IPS-18a (cell line): ENCODE results near the gene TMX1.
"Not testable (repeated sequence)": the region's sequence is repeated elsewhere in the genome, so short reads cannot be mapped to it uniquely, and the experiment has no call there.

Experiments used
- H3K27ac ChIP-seq: one replicate; pipeline ENCODE4 v1.5.1; 2013; ENCODE audit warnings: low read length
- H3K27me3 ChIP-seq: one replicate; pipeline ENCODE4 v1.6.1; 2013; ENCODE audit warnings: mild to moderate bottlenecking, low read length; ENCODE audit not compliant: control insufficient read depth, insufficient read depth
- H3K36me3 ChIP-seq: one replicate; pipeline ENCODE4 v1.6.1; 2013; ENCODE audit warnings: low read depth, low read length; ENCODE audit not compliant: control insufficient read depth
- H3K4me1 ChIP-seq: one replicate; pipeline ENCODE4 v1.6.1; 2013; ENCODE audit warnings: low read depth, low read length; ENCODE audit not compliant: control insufficient read depth
- H3K4me3 ChIP-seq: one replicate; pipeline ENCODE4 v1.5.1; 2013; ENCODE audit warnings: low read length
- H3K9ac ChIP-seq: one replicate; pipeline ENCODE4 v1.6.1; 2013; ENCODE audit warnings: mild to moderate bottlenecking, low read length, moderate library complexity
- H3K9me3 ChIP-seq: one replicate; pipeline ENCODE4 v1.6.1; 2013; ENCODE audit warnings: low read depth, low read length; ENCODE audit not compliant: control insufficient read depth

Gene TMX1

DNA sequence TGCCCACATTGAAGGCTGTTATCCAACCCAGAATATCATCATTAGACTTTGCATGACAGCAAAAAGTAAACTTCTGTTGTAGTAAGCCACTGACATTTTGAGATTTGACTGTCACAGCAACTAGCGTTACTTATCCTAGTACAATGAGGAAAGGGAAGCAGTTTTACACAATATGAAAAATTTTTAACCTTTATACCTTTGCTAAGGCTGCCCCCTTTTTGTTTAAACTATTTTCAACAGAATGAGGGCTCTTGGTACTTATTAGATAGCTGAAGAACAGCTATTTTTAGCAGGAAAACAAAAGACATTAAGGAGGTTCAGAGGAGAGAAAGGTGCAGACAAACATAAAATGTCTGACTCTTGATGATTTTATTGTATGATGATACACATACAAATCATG, 23.4 kb upstream of the TMX1 start:
- no peaks in the 10 kb centered on the region for H3K4me1 ChIP-seq
- H3K36me3 ChIP-seq = no peaks in the 10 kb centered on the region
- H3K4me3 ChIP-seq = no peak overlapping the region
- no peak overlapping the region for H3K27ac ChIP-seq
- H3K27me3 ChIP-seq = no peaks in the 10 kb centered on the region
- no peak overlapping the region for H3K9ac ChIP-seq
- no peaks in the 10 kb centered on the region for H3K9me3 ChIP-seq

DNA sequence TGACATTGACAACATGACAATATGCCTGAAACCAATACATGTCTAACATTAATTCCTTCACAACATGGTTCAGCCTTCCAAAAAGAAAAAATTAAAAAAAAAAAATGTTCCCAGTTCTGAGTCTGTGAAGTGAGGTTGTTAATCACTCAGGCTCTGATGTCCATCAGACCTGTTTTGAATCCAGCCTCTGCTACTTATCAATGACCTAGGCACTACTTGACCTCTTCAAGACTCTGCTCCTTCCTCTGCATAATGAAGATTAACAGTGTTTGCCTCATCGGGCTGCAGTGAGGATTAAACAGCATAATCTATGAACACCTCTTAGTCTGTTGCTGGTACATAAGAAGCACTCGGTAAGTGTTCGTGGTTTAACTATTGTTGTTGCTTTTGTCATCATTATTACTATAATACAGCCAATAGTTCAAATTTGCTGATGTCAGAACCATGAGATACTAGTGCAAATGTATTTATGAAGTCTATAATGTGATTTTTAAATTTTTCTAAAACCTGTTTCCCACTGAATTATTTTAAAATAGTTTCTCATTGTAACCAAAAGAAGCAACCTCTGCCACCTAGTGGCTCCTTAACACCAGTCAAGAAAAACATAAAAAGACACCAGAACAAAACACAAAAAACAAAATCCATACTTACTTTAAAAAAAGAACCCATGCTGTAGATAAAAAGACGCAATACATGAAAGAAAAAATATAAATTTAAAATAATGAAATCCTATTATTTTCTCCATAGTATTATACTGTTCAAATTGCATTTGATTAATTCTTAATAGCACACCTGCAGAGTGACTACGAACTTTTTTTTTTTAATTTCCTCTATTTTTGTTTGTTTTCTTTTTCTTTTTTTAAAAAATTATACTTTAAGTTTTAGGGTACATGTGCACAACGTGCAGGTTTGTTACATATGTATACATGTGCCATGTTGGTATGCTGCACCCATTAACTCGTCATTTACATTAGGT, 20.3 kb upstream of the TMX1 start:
- Histone ChIP-seq H3K9ac (no peak overlapping the region), H3K27ac (no peak overlapping the region), H3K36me3 (no peaks in the 10 kb centered on the region), H3K4me1 (no peaks in the 10 kb centered on the region), H3K4me3 (no peak overlapping the region), H3K27me3 (no peaks in the 10 kb centered on the region), H3K9me3 (peaks cover 6% of the 10 kb centered on the region)

DNA sequence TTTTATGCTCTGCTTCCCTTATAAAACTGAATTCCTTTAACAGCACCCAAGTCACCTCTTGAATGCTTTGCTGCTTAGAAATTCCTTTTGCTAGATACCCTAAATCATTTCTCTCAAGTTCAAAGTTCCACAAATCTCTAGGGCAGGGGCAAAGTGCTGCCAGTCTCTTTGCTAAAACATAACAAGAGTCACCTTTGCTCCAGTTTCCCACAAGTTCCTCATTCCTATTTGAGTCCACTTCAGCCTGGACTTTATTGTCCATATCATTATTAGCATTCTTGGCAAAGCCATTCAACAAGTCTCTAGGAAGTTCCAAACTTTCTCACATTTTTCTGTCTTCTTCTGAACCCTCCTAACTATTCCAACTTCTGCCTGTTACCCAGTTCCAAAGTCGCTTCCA, 16.6 kb upstream of the TMX1 start:
- H3K4me1 ChIP-seq, H3K36me3 ChIP-seq, H3K9me3 ChIP-seq, H3K27ac ChIP-seq, H3K4me3 ChIP-seq, H3K9ac ChIP-seq, H3K27me3 ChIP-seq: not testable (repeated sequence)

DNA sequence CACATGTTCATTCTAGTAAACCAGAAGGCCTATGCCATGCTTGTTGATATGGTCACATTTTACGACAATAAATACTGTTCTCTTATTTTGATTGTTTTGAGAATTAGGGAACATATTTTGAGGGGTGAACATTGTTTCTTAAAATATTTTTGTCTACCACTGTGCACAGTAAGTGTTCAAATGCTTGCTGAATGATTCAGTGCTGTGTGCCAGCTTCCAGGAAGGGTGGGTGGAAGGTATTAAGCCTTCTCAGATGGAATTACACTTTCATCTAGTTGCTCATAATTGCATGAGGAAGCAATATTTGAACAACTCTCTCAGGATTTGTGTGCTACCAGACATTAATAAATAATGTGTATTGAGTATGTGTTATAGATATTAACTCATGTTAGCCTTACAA, 15.5 kb upstream of the TMX1 start:
- H3K9me3 ChIP-seq = peaks cover 6% of the 10 kb centered on the region
- no peaks in the 10 kb centered on the region for H3K27me3 ChIP-seq
- H3K27ac ChIP-seq = no peak overlapping the region
- H3K4me3 ChIP-seq = no peak overlapping the region
- no peaks in the 10 kb centered on the region for H3K4me1 ChIP-seq
- H3K9ac ChIP-seq = no peak overlapping the region
- no peaks in the 10 kb centered on the region for H3K36me3 ChIP-seq

DNA sequence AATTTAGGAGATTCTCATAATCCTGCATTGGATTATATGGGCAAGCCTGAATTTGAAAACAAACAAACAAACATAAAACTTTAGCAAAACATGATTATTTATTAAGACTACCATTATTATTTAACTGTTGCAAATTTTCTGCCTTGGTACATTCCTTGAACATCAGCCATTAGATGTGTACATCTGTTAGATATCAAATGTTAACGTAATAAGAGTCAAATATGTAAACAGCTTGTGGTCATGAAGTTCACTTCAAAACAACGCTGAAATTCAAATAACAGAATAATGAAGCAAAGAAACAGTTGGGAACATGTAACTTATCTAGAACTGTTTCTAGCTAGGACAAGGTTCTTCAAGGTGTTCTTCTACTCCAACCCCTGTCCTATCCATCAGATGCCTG, 14.3 kb upstream of the TMX1 start:
- H3K4me3 ChIP-seq = no peak overlapping the region
- H3K36me3 ChIP-seq = no peaks in the 10 kb centered on the region
- H3K9ac ChIP-seq = no peak overlapping the region
- H3K4me1 ChIP-seq = no peaks in the 10 kb centered on the region
- H3K27me3 ChIP-seq = no peaks in the 10 kb centered on the region
- peaks cover 6% of the 10 kb centered on the region for H3K9me3 ChIP-seq
- H3K27ac ChIP-seq = no peak overlapping the region

DNA sequence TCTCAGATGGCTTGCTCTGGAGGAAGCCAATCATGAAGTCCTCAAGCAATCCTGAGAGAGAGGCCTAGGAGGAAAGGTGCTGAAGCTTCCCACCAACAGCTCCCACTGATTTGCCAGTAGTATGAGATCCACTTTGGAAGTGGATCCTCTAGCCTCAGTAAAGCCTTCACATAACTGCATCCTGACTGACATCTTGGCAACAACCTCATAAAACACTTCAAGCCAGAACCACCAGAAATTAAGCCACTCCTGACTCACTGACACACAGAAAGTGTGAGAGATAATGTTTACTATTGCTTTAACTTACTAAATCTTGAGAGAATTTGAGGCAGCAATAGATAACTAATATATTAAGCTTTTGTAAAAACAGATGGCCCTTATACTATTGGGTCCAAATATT, 11.7 kb upstream of the TMX1 start:
- Histone ChIP-seq H3K9ac (no peak overlapping the region), H3K9me3 (no peaks in the 10 kb centered on the region), H3K27me3 (no peaks in the 10 kb centered on the region), H3K4me1 (no peaks in the 10 kb centered on the region), H3K36me3 (no peaks in the 10 kb centered on the region), H3K27ac (no peak overlapping the region), H3K4me3 (no peak overlapping the region)

DNA sequence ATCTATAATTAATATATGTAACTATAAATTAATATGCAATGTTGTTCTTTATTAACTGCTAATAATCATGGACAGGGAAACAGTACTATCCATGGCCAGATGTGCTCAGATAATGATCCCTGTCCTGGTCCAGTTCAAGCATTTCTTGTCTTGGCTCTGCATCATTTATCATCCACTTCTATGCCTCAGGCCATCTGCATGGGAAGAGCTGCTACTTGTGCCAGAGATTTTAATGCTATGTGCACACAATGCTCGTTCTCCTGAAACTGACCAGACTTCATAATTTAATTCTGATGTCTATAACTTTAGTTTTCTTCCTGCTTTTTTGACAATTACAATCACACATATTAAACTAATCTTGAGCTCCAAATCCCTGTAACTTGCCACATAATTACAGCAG, 11.2 kb upstream of the TMX1 start:
- no peaks in the 10 kb centered on the region for H3K36me3 ChIP-seq
- no peaks in the 10 kb centered on the region for H3K4me1 ChIP-seq
- H3K27me3 ChIP-seq = no peaks in the 10 kb centered on the region
- H3K9me3 ChIP-seq = no peaks in the 10 kb centered on the region
- no peak overlapping the region for H3K9ac ChIP-seq
- H3K4me3 ChIP-seq = no peak overlapping the region
- no peak overlapping the region for H3K27ac ChIP-seq

DNA sequence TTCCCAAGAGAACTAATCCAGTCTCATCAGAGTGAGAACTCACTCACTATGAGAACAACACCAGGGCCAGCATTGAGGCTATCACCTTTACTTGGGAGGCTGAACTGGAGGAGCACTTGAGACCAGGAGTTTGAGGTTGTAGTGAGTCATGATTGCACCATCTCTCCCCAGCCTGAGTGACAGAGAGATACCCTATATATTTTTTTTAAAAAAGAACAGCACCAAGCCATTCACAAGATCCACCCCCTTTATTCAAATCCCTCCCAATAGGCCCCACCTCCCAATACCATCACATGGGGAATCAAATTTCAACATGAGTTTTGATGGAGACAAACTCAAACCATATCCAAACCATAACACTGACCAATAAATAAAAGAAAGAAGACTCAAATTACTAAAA, 3.7 kb upstream of the TMX1 start:
- Histone ChIP-seq H3K9ac (no peak overlapping the region), H3K27me3 (no peaks in the 10 kb centered on the region), H3K27ac (no peak overlapping the region), H3K4me3 (no peak overlapping the region), H3K4me1 (no peaks in the 10 kb centered on the region), H3K36me3 (no peaks in the 10 kb centered on the region), H3K9me3 (no peaks in the 10 kb centered on the region)

DNA sequence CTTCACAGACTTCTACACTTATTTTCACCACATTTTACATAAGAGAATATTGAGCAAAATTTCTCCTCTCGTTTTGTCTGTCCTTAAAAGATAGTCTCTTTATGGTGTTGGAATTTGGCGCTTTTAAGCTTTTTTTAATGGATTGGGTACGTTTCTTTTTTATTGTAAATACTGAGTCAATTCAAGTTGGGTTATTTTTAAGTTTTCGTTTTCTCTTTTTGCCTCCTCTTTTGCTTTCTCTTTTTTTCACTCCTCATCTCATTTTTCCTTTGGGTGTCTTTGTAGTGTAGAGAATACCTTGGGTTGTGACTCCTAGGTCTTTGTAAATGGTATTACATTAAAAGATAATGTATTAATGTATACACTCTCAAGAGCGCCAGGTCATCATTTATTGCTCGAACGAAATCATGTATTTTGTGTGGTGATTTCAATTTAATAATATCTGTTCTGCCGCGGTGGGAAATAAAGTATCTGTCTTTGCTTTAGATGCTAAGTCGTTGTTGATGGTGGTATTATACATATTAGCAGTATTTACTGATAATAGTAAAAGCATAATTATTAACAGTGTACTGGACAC, 845 bp downstream of the TMX1 start:
- H3K27ac ChIP-seq = peak overlapping the region; percentile 74
- peaks cover 16% of the 10 kb centered on the region for H3K36me3 ChIP-seq
- peak overlapping the region; percentile 81 for H3K9ac ChIP-seq
- peak overlapping the region; percentile 85 for H3K4me3 ChIP-seq
- peaks cover 37% of the 10 kb centered on the region for H3K4me1 ChIP-seq
- no peaks in the 10 kb centered on the region for H3K9me3 ChIP-seq
- H3K27me3 ChIP-seq = no peaks in the 10 kb centered on the region

DNA sequence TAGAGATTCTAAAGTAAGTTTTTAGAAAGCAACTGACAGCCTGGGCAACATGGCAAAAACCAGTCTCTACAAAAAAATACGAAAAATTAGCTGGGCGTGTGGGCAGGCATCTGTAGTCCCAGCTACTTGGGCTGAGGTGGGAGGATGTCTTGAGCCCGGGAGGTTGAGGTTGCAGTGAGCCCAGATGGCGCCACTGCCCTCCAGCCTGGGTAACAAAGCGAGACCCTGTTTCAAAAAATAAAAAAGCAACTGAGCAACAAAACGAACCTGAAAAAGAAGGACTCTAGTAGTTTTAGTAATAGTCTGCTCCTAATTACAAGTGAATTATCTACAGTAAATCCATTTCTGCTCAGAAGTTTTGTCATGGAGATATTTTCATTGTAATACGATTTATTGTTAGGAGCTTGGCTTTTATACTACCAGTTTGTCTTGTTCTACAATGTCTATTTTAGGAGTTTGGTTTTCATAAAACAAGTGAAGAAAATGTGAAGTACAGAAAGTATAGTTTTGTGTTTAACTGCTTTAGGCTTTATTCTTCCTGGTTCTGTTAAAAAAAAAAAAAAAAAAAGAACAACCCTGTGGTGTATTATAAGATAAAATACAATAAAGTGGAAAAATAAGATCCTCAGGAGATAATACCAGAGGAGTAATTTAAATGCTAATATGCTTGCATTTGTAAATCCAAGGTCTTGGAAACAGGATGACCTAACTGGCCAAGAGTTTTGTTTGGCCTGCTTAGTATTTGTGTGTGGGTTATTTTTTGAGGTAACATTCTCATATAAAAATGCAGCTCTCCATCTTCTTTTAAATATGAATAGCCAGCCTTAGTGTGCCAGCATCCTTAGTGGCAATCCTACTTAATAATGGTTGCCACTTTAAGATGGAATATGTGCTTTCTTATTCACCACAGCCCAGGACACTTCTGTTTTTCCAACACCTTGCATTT, 2.8 kb downstream of the TMX1 start:
- Histone ChIP-seq H3K9me3 (no peaks in the 10 kb centered on the region), H3K36me3 (peaks cover 34% of the 10 kb centered on the region), H3K27ac (peak overlapping the region; percentile 65), H3K4me3 (peak overlapping the region; percentile 85), H3K4me1 (peaks cover 41% of the 10 kb centered on the region), H3K27me3 (no peaks in the 10 kb centered on the region), H3K9ac (peak overlapping the region; percentile 65)

DNA sequence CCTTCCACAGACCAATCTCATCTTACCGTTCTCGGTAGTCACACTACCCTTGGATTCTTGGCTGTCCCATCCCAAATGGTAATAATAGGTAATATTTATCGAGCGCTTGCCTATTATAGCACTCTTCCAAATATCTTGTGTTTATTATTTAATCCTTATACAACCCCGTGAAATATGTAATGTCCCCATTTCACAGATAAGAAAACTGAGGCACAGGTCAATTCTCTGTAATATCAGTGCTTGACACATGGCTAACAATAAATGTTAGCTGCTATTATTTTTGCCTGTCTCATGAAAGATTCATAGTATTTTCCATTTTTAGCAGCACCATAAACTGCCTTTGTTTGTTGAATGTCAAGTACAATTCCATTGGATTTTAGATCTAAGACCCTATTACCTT, 4.5 kb downstream of the TMX1 start:
- H3K4me3 ChIP-seq = no peak overlapping the region
- no peaks in the 10 kb centered on the region for H3K9me3 ChIP-seq
- no peak overlapping the region for H3K9ac ChIP-seq
- H3K4me1 ChIP-seq = peaks cover 41% of the 10 kb centered on the region
- H3K36me3 ChIP-seq = peaks cover 52% of the 10 kb centered on the region
- H3K27ac ChIP-seq = no peak overlapping the region
- H3K27me3 ChIP-seq = no peaks in the 10 kb centered on the region
